Panc1 (cell line): ENCODE data around the gene EXPH5. TPM values are rescaled to one million over a fixed set of nuclear protein-coding genes. Genes with fewer than 3 reads are reported as not detected.

Experiments used
- ATAC-seq: fragments of 200-7000 bp; cut with Tn5 transposase; 2 replicates; pipeline ENCODE4 v1.9.1; 2020; ENCODE audit warnings: mild to moderate bottlenecking, moderate library complexity
- BruUV-seq: library from RNA; stranded (reverse); fragments of 400-500 nt; replicated peaks from 2 replicates; lab custom pipeline; 2021; lab: Mats Ljungman, UMichigan
- CTCF ChIA-PET: fragments of 300-600 bp; sonication (Branson Sonifier 250); formaldehyde crosslinking; loops from one replicate; lab custom pipeline; 2022; ENCODE audit warnings: antibody characterized with exemption; lab: Charles Lee
- POLR2A ChIA-PET: fragments of 300-600 bp; sonication (Branson Sonifier 250); formaldehyde crosslinking; loops from one replicate; lab custom pipeline; 2022; ENCODE audit warnings: antibody characterized with exemption; lab: Charles Lee
- DNase-seq: peaks from one replicate; pipeline ENCODE4 v3.0.0-alpha.2; 2010; ENCODE audit warnings: low read depth, low spot score
- H3K27ac ChIP-seq: 2 replicates; pipeline ENCODE4 v1.5.1; 2011; ENCODE audit warnings: mild to moderate bottlenecking, low read length, inconsistent platforms
- H3K27me3 ChIP-seq: fragments of 200-500 bp; sonication (Bioruptor generic); 2 replicates; pipeline ENCODE4 v1.6.0; 2014; ENCODE audit warnings: low read length, inconsistent platforms; ENCODE audit not compliant: control insufficient read depth, insufficient read depth
- H3K36me3 ChIP-seq: fragments of 200-500 bp; sonication (Bioruptor generic); 2 replicates; pipeline ENCODE4 v1.5.1; 2014; ENCODE audit warnings: inconsistent platforms, mild to moderate bottlenecking, low read length, moderate library complexity; ENCODE audit not compliant: control insufficient read depth, insufficient read depth
- H3K4me1 ChIP-seq: 2 replicates; pipeline ENCODE4 v1.5.1; 2011; ENCODE audit warnings: inconsistent platforms, mild to moderate bottlenecking, low read length, moderate library complexity; ENCODE audit not compliant: control insufficient read depth, insufficient read depth
- H3K4me3 ChIP-seq, 2 experiments: 2 replicates each; pipeline ENCODE4 v1.5.1; 2011 to 2012; ENCODE audit warnings: low read depth in 2 of 2, low read length in 2 of 2, mild to moderate bottlenecking in 2 of 2, inconsistent platforms in 1 of 2, moderate library complexity in 1 of 2
- H3K9me3 ChIP-seq: fragments of 200-500 bp; sonication (Bioruptor generic); 2 replicates; pipeline ENCODE4 v1.5.1; 2014; ENCODE audit warnings: low read depth, mild to moderate bottlenecking, inconsistent platforms, low read length, moderate library complexity; ENCODE audit not compliant: control insufficient read depth, insufficient read depth
- POLR2AphosphoS5 ChIP-seq: IDR thresholded peaks from 2 replicates; pipeline ENCODE4 v1.6.1; 2012; ENCODE audit warnings: mild to moderate bottlenecking, low read depth, low read length, moderate library complexity
- SIN3A ChIP-seq: IDR thresholded peaks from 2 replicates; pipeline ENCODE4 v1.6.1; 2012; ENCODE audit warnings: low read depth, mild to moderate bottlenecking, low read length, moderate library complexity, borderline replicate concordance; ENCODE audit not compliant: insufficient read depth
- TCF7L2 ChIP-seq: IDR thresholded peaks from 2 replicates; pipeline ENCODE4 v1.6.1; 2011; ENCODE audit warnings: mild to moderate bottlenecking, low read depth, low read length, inconsistent platforms
- in situ Hi-C: cut with HindIII; loops from 2 replicates; pipeline ENCODE4 v1.10.0; 2016; ENCODE audit warnings: low sequenced_read_pairs, low pct_unique_long_range_greater_than_20kb
- intact Hi-C: fragments of 100-400 bp; cut with micrococcal nuclease; formaldehyde crosslinking; loops from one replicate; pipeline ENCODE4 v1.10.0; 2022; ENCODE audit not compliant: unreplicated experiment
- total RNA-seq: library from RNA; stranded (reverse); gene quantifications from one replicate; pipeline ENCODE4 v1.2.1, GENCODE V29; 2021; ENCODE audit not compliant: unreplicated experiment
- TF ChIP-seq, protein P1 (sequence below): fragments of 450-650 bp; IDR thresholded peaks from 2 replicates; pipeline ENCODE4 v1.5.1; 2017; ENCODE audit warnings: mild to moderate bottlenecking
- TF ChIP-seq, protein P2 (sequence below), 2 experiments: IDR thresholded peaks; 2 replicates each; pipeline ENCODE4 v1.6.1; 2011 to 2012; ENCODE audit warnings: low read depth in 2 of 2, control low read depth in 1 of 2, low read length in 1 of 2, mild to moderate bottlenecking in 1 of 2, moderate library complexity in 1 of 2; ENCODE audit not compliant: insufficient read depth in 1 of 2

The EXPH5 gene
- total RNA-seq, 1 experiment from 2014 or later = 0.85 TPM

DNA sequence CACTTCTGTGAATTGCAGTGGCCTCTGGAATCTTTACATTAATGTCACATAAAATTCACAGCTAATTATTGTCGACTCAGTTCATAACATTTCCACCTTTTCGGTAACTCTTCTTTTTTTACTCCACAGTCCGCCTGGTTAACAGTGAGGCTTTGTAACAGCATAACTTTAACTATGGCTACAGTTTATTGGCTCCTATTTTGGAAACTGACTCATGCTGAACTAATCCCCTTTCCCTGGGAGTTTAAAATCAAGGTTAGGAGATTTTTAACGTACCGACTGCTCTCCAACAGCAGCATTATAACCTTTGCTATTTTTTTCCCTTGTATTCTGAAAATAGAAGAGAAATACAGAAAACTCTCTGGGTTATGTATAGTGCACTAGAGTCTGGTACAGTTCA, 92.2 kb downstream of the EXPH5 start:
- no peak for DNase-seq
- in situ Hi-C loops (no loop called here), intact Hi-C loops (loop anchor here (5.0 to 10.0 kb wide), 2 partner anchors 133 to 156 kb away; no protein-coding TSS in a partner anchor)
- no TSS peak for BruUV-seq
- no peaks in the 10 kb centered on the region for H3K27me3 ChIP-seq
- ATAC-seq = no peak
- CTCF ChIA-PET = no interaction called here
- H3K4me1 ChIP-seq = peaks cover 9% of the 10 kb centered on the region
- POLR2A ChIA-PET = no interaction called here
- TF ChIP-seq POLR2AphosphoS5 (no peak), SIN3A (no peak), TCF7L2 (no peak)
- TF ChIP-seq, protein P1, sequence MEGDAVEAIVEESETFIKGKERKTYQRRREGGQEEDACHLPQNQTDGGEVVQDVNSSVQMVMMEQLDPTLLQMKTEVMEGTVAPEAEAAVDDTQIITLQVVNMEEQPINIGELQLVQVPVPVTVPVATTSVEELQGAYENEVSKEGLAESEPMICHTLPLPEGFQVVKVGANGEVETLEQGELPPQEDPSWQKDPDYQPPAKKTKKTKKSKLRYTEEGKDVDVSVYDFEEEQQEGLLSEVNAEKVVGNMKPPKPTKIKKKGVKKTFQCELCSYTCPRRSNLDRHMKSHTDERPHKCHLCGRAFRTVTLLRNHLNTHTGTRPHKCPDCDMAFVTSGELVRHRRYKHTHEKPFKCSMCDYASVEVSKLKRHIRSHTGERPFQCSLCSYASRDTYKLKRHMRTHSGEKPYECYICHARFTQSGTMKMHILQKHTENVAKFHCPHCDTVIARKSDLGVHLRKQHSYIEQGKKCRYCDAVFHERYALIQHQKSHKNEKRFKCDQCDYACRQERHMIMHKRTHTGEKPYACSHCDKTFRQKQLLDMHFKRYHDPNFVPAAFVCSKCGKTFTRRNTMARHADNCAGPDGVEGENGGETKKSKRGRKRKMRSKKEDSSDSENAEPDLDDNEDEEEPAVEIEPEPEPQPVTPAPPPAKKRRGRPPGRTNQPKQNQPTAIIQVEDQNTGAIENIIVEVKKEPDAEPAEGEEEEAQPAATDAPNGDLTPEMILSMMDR = no peak
- TF ChIP-seq, protein P2, sequence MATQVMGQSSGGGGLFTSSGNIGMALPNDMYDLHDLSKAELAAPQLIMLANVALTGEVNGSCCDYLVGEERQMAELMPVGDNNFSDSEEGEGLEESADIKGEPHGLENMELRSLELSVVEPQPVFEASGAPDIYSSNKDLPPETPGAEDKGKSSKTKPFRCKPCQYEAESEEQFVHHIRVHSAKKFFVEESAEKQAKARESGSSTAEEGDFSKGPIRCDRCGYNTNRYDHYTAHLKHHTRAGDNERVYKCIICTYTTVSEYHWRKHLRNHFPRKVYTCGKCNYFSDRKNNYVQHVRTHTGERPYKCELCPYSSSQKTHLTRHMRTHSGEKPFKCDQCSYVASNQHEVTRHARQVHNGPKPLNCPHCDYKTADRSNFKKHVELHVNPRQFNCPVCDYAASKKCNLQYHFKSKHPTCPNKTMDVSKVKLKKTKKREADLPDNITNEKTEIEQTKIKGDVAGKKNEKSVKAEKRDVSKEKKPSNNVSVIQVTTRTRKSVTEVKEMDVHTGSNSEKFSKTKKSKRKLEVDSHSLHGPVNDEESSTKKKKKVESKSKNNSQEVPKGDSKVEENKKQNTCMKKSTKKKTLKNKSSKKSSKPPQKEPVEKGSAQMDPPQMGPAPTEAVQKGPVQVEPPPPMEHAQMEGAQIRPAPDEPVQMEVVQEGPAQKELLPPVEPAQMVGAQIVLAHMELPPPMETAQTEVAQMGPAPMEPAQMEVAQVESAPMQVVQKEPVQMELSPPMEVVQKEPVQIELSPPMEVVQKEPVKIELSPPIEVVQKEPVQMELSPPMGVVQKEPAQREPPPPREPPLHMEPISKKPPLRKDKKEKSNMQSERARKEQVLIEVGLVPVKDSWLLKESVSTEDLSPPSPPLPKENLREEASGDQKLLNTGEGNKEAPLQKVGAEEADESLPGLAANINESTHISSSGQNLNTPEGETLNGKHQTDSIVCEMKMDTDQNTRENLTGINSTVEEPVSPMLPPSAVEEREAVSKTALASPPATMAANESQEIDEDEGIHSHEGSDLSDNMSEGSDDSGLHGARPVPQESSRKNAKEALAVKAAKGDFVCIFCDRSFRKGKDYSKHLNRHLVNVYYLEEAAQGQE (IDR thresholded peaks at IDR 0.05; ENCODE audit: insufficient read depth in 1 of 2, low read depth in 2 of 2, low read length in 1 of 2) = no peak
- no peak overlapping the region for H3K4me3 ChIP-seq
- no peak overlapping the region for H3K27ac ChIP-seq
- H3K36me3 ChIP-seq = no peaks in the 10 kb centered on the region
- H3K9me3 ChIP-seq = no peaks in the 10 kb centered on the region

- H3K4me1 ChIP-seq = peaks cover 10% of the 10 kb centered on the region
- H3K27ac ChIP-seq = no peak overlapping the region
- CTCF ChIA-PET = no interaction called here
- intact Hi-C loops = loop anchor here (5.0 to 10.0 kb wide), 2 partner anchors 134 to 157 kb away; no protein-coding TSS in a partner anchor
- H3K4me3 ChIP-seq = no peak overlapping the region
- ATAC-seq = no peak
- no peaks in the 10 kb centered on the region for H3K9me3 ChIP-seq
- no TSS peak for BruUV-seq
- no peaks in the 10 kb centered on the region for H3K27me3 ChIP-seq
- POLR2A ChIA-PET = interaction anchor here (0.6 kb wide), 1 partner anchor 102 kb away, joined by 5 read pairs; no protein-coding TSS in a partner anchor
- TF ChIP-seq, protein P2 (IDR thresholded peaks at IDR 0.05; ENCODE audit: insufficient read depth in 1 of 2, low read depth in 2 of 2, low read length in 1 of 2) = no peak
- TF ChIP-seq TCF7L2 (no peak), POLR2AphosphoS5 (no peak), SIN3A (no peak)
- TF ChIP-seq, protein P1 = no peak
- in situ Hi-C loops = no loop called here
- DNase-seq = no peak
- H3K36me3 ChIP-seq = no peaks in the 10 kb centered on the region
These were observed 92.8 kb downstream of the EXPH5 start for GRCh38 chr11:108500721-108501120.
